SK-N-SH (cell line): ENCODE results near the gene MALAT1. TPM values are rescaled to one million over a fixed set of nuclear protein-coding genes. Genes with fewer than 3 reads are reported as not detected.

Experiments
- CTCF ChIA-PET: fragments of 300-600, 350-600 bp; formaldehyde crosslinking; extraction: SDS; loops from one replicate; lab custom pipeline; 2021; lab: Yijun Ruan, JAX
- POLR2A ChIA-PET: fragments of 350-600 bp; sonication (Branson Sonifier 250); formaldehyde crosslinking; extraction: SDS; loops from one replicate; lab custom pipeline; 2020; ENCODE audit warnings: antibody characterized with exemption, inconsistent platforms; lab: Yijun Ruan, JAX
- DNase-seq: peaks from one replicate; pipeline ENCODE4 v3.0.0; 2012
- H2AFZ ChIP-seq: fragments of 200-600 bp; sonication (generic); 2 replicates; pipeline ENCODE4 v1.8.1; 2016; ENCODE audit warnings: antibody characterized with exemption, mild to moderate bottlenecking, low read depth
- H3F3A ChIP-seq: fragments of 200-600 bp; sonication (generic); replicated peaks from 2 replicates; pipeline ENCODE3; 2016; ENCODE audit warnings: antibody characterized with exemption, mild to moderate bottlenecking; ENCODE audit not compliant: insufficient read depth
- H3K27ac ChIP-seq, 2 experiments: fragments of 200-500 bp in 1 of 2; fragments of 200-600 bp in 1 of 2; sonication (Bioruptor generic) in 1 of 2; sonication (generic), shearing (Covaris generic) in 1 of 2; 2 replicates each; pipeline versions ENCODE4 v1.5.1 to v1.6.1; 2014 to 2016; ENCODE audit warnings: low read depth in 2 of 2, inconsistent platforms in 1 of 2, low read length in 1 of 2, mild to moderate bottlenecking in 1 of 2, mixed read lengths in 1 of 2
- H3K27me3 ChIP-seq: fragments of 200-600 bp; sonication (generic), shearing (Covaris generic); 2 replicates; pipeline ENCODE4 v1.6.1; 2016; ENCODE audit warnings: mixed run types; ENCODE audit not compliant: insufficient read depth
- H3K36me3 ChIP-seq, 2 experiments: fragments of 200-500 bp in 1 of 2; fragments of 200-600 bp in 1 of 2; sonication (Bioruptor generic) in 1 of 2; sonication (generic) in 1 of 2; replicated peaks in 1 of 2; 2 replicates each; pipeline versions ENCODE3 to v1.5.1; 2014 to 2016; ENCODE audit warnings: low read length in 1 of 2, mild to moderate bottlenecking in 1 of 2; ENCODE audit not compliant: insufficient read depth in 2 of 2, control insufficient read depth in 1 of 2
- H3K4me1 ChIP-seq, 2 experiments: fragments of 200-500 bp in 1 of 2; fragments of 200-600 bp in 1 of 2; sonication (Bioruptor generic) in 1 of 2; sonication (generic), shearing (Covaris generic) in 1 of 2; 2 replicates each; pipeline versions ENCODE4 v1.5.1 to v1.6.1; 2014 to 2016; ENCODE audit warnings: low read depth in 1 of 2, low read length in 1 of 2, mixed run types in 1 of 2; ENCODE audit not compliant: insufficient read depth in 2 of 2, control insufficient read depth in 1 of 2
- H3K4me2 ChIP-seq: fragments of 200-600 bp; sonication (generic), shearing (Covaris generic); 2 replicates; pipeline ENCODE4 v1.6.1; 2017; ENCODE audit warnings: mixed run types
- H3K4me3 ChIP-seq, 2 experiments: fragments of 200-500 bp in 1 of 2; fragments of 200-600 bp in 1 of 2; sonication (Bioruptor generic) in 1 of 2; sonication (generic), shearing (Covaris generic) in 1 of 2; 2 replicates each; pipeline versions ENCODE4 v1.5.1 to v1.8.1; 2014 to 2016; ENCODE audit warnings: low read depth in 2 of 2, inconsistent platforms in 1 of 2, low read length in 1 of 2, mild to moderate bottlenecking in 1 of 2, mixed read lengths in 1 of 2, moderate library complexity in 1 of 2
- H3K79me2 ChIP-seq: fragments of 200-600 bp; sonication (generic); 2 replicates; pipeline ENCODE4 v1.8.1; 2017; ENCODE audit warnings: mild to moderate bottlenecking; ENCODE audit not compliant: insufficient read depth
- H3K9ac ChIP-seq: fragments of 200-600 bp; sonication (generic); 2 replicates; pipeline ENCODE4 v1.6.1; 2017; ENCODE audit warnings: mixed run types
- H3K9me2 ChIP-seq: fragments of 200-600 bp; sonication (generic); 2 replicates; pipeline ENCODE4 v1.6.1; 2017; ENCODE audit warnings: mixed run types
- H3K9me3 ChIP-seq: fragments of 200-600 bp; sonication (generic); 2 replicates; pipeline ENCODE4 v1.6.1; 2017; ENCODE audit warnings: mixed run types, mild to moderate bottlenecking, moderate library complexity
- H4K20me1 ChIP-seq: fragments of 200-600 bp; sonication (generic); 2 replicates; pipeline ENCODE4 v1.6.1; 2017; ENCODE audit warnings: mild to moderate bottlenecking, mixed run types; ENCODE audit not compliant: insufficient read depth
- CHD2 ChIP-seq: fragments of 150-350 bp; IDR thresholded peaks from 2 replicates; pipeline ENCODE4 v1.6.1; 2018; ENCODE audit warnings: low read length; ENCODE audit not compliant: partially characterized antibody
- ELF1 ChIP-seq: IDR thresholded peaks from 2 replicates; pipeline ENCODE4 v1.4.0; 2012
- EP300 ChIP-seq, 2 experiments: IDR thresholded peaks; 2 replicates each; pipeline versions ENCODE4 v1.4.0 to v1.6.1; 2012; ENCODE audit warnings: borderline replicate concordance in 1 of 2, low read depth in 1 of 2, low read length in 1 of 2
- EZH2phosphoT487 ChIP-seq: fragments of 200-600 bp; sonication (generic); IDR thresholded peaks from 2 replicates; pipeline ENCODE4 v1.6.1; 2017; ENCODE audit warnings: low read depth, mixed run types, mild to moderate bottlenecking, antibody characterized with exemption, moderate library complexity, borderline replicate concordance
- FOXJ3 ChIP-seq: sonication (generic); formaldehyde crosslinking; IDR thresholded peaks from 2 replicates; pipeline ENCODE4 v1.5.1; 2020; ENCODE audit warnings: mild to moderate bottlenecking, missing genetic modification reagents
- GABPA ChIP-seq: IDR thresholded peaks from 2 replicates; pipeline ENCODE4 v1.4.0; 2012; ENCODE audit warnings: low read depth, mild to moderate bottlenecking
- GATA2 ChIP-seq: sonication (generic); formaldehyde crosslinking; IDR thresholded peaks from 2 replicates; pipeline ENCODE4 v1.5.0; 2020; ENCODE audit warnings: mild to moderate bottlenecking, missing genetic modification reagents
- JUND ChIP-seq: IDR thresholded peaks from 2 replicates; pipeline ENCODE4 v1.4.0; 2012
- MEF2A ChIP-seq: IDR thresholded peaks from 2 replicates; pipeline ENCODE4 v1.4.0; 2012; ENCODE audit warnings: low read depth, borderline replicate concordance
- MXI1 ChIP-seq: IDR thresholded peaks from 2 replicates; pipeline ENCODE4 v1.6.1; 2012; ENCODE audit warnings: mild to moderate bottlenecking, low read depth, low read length, improper control_type of control experiment
- POLR2AphosphoS5 ChIP-seq: IDR thresholded peaks from 2 replicates; pipeline ENCODE4 v1.6.1; 2012; ENCODE audit warnings: low read depth, low read length
- RCOR1 ChIP-seq: fragments of 150-350 bp; IDR thresholded peaks from 2 replicates; pipeline ENCODE4 v1.6.1; 2017; ENCODE audit warnings: antibody characterized with exemption, low read length
- RFX5 ChIP-seq: IDR thresholded peaks from 2 replicates; pipeline ENCODE4 v1.6.1; 2012; ENCODE audit warnings: mild to moderate bottlenecking, improper control_type of control experiment, low read length
- SIN3A ChIP-seq: IDR thresholded peaks from 2 replicates; pipeline ENCODE4 v1.6.1; 2012; ENCODE audit warnings: low read depth, mild to moderate bottlenecking, low read length, moderate library complexity, borderline replicate concordance
- SMC3 ChIP-seq: IDR thresholded peaks from 2 replicates; pipeline ENCODE4 v1.6.1; 2012; ENCODE audit warnings: low read depth, low read length, improper control_type of control experiment
- TAF1 ChIP-seq: IDR thresholded peaks from 2 replicates; pipeline ENCODE4 v1.6.1; 2012; ENCODE audit warnings: low read depth, mild to moderate bottlenecking, low read length, moderate library complexity, borderline replicate concordance
- TEAD4 ChIP-seq: IDR thresholded peaks from 2 replicates; pipeline ENCODE4 v1.4.0; 2012; ENCODE audit warnings: mild to moderate bottlenecking, borderline replicate concordance; ENCODE audit not compliant: insufficient read depth
- YY1 ChIP-seq: IDR thresholded peaks from 2 replicates; pipeline ENCODE4 v1.4.0; 2012; ENCODE audit warnings: low read depth, mild to moderate bottlenecking
- WGBS: methylation state at CpG from one replicate; pipeline ENCODE4 v1.1.6; 2017; ENCODE audit warnings: low lambda C conversion rate; 5-methylcytosine and 5-hydroxymethylcytosine counted together
- polyA plus RNA-seq, 3 experiments: library from polyadenylated mRNA; depleted of rRNA; stranded (reverse); fragments of >200 nt; gene quantifications; 2 replicates each; pipeline ENCODE4 v1.2.3, GENCODE V29; 2012
- TF ChIP-seq, protein P1 (sequence below): IDR thresholded peaks from 2 replicates; pipeline ENCODE4; 2012
- TF ChIP-seq, protein P2 (sequence below): IDR thresholded peaks from 2 replicates; pipeline ENCODE4 v1.4.0; 2012; ENCODE audit warnings: low read depth
- TF ChIP-seq, protein P3 (sequence below): IDR thresholded peaks from 2 replicates; pipeline ENCODE4 v1.4.0; 2012; ENCODE audit warnings: low read depth, borderline replicate concordance
- TF ChIP-seq, protein P4 (sequence below): IDR thresholded peaks from 2 replicates; pipeline ENCODE4 v1.6.1; 2012; ENCODE audit warnings: mild to moderate bottlenecking, low read depth, low read length, moderate library complexity

MALAT1 gene
- polyA plus RNA-seq, 1 of the 3 experiments (the other 2 are of a cell fraction): 285 TPM

DNA sequence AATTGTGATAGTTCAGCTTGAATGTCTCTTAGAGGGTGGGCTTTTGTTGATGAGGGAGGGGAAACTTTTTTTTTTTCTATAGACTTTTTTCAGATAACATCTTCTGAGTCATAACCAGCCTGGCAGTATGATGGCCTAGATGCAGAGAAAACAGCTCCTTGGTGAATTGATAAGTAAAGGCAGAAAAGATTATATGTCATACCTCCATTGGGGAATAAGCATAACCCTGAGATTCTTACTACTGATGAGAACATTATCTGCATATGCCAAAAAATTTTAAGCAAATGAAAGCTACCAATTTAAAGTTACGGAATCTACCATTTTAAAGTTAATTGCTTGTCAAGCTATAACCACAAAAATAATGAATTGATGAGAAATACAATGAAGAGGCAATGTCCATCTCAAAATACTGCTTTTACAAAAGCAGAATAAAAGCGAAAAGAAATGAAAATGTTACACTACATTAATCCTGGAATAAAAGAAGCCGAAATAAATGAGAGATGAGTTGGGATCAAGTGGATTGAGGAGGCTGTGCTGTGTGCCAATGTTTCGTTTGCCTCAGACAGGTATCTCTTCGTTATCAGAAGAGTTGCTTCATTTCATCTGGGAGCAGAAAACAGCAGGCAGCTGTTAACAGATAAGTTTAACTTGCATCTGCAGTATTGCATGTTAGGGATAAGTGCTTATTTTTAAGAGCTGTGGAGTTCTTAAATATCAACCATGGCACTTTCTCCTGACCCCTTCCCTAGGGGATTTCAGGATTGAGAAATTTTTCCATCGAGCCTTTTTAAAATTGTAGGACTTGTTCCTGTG lies 3.9 kb downstream of the MALAT1 start:
- Histone ChIP-seq H3K27ac (peak overlapping the region; percentile 56 to 99), H3K9me2 (no peaks in the 10 kb centered on the region), H3K4me1 (peaks cover 0 to 22% of the 10 kb centered on the region in 2 experiments; a peak in 2 of 4 replicates), H3K4me3 (peak overlapping the region; percentile 84 to 87), H3F3A (peaks cover 88% of the 10 kb centered on the region), H3K36me3 (peaks cover 66 to 77% of the 10 kb centered on the region in 2 experiments), H2AFZ (no peak overlapping the region), H4K20me1 (peaks cover 88% of the 10 kb centered on the region), H3K27me3 (no peaks in the 10 kb centered on the region), H3K9me3 (no peaks in the 10 kb centered on the region), H3K9ac (peak overlapping the region; percentile 100), H3K79me2 (peaks cover 98% of the 10 kb centered on the region), H3K4me2 (peak overlapping the region; percentile 87)
- CTCF ChIA-PET: interaction anchor here (0.8 to 1.9 kb wide), 17 partner anchors 8 to 188 kb away, joined by 3 to 12 read pairs (median 4); partner anchors contain the start of genes DPF2 and ZNRD2
- TF ChIP-seq RCOR1: no peak
- TF ChIP-seq, protein P1, sequence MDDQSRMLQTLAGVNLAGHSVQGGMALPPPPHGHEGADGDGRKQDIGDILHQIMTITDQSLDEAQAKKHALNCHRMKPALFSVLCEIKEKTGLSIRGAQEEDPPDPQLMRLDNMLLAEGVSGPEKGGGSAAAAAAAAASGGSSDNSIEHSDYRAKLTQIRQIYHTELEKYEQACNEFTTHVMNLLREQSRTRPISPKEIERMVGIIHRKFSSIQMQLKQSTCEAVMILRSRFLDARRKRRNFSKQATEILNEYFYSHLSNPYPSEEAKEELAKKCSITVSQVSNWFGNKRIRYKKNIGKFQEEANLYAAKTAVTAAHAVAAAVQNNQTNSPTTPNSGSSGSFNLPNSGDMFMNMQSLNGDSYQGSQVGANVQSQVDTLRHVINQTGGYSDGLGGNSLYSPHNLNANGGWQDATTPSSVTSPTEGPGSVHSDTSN: no peak
- TF ChIP-seq MXI1: peak; percentile 53; the same call in 1 of the 2 replicates
- no peak for TF ChIP-seq SMC3
- no peak for TF ChIP-seq ELF1
- TF ChIP-seq, protein P2, sequence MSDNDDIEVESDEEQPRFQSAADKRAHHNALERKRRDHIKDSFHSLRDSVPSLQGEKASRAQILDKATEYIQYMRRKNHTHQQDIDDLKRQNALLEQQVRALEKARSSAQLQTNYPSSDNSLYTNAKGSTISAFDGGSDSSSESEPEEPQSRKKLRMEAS: 0 out of 2 replicates have a peak, but pooled peaks have one; percentile 36
- peak; percentile 19; the same call in 1 of the 2 replicates for TF ChIP-seq TAF1
- no peak for TF ChIP-seq FOXJ3 (CRISPR knock-in tag)
- no peak for TF ChIP-seq GABPA
- TF ChIP-seq GATA2 (CRISPR knock-in tag): no peak
- peak; percentile 86; the same call in 1 of the 2 replicates for TF ChIP-seq SIN3A
- TF ChIP-seq POLR2AphosphoS5: peak; percentile 85
- TF ChIP-seq, protein P3, sequence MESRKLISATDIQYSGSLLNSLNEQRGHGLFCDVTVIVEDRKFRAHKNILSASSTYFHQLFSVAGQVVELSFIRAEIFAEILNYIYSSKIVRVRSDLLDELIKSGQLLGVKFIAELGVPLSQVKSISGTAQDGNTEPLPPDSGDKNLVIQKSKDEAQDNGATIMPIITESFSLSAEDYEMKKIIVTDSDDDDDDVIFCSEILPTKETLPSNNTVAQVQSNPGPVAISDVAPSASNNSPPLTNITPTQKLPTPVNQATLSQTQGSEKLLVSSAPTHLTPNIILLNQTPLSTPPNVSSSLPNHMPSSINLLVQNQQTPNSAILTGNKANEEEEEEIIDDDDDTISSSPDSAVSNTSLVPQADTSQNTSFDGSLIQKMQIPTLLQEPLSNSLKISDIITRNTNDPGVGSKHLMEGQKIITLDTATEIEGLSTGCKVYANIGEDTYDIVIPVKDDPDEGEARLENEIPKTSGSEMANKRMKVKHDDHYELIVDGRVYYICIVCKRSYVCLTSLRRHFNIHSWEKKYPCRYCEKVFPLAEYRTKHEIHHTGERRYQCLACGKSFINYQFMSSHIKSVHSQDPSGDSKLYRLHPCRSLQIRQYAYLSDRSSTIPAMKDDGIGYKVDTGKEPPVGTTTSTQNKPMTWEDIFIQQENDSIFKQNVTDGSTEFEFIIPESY: 0 out of 2 replicates have a peak, but pooled peaks have one; percentile 29
- TF ChIP-seq RFX5: no peak
- no peak; the same call in 1 of the 2 replicates for TF ChIP-seq JUND
- peak; percentile 29; the same call in 1 of the 2 replicates for TF ChIP-seq MEF2A
- TF ChIP-seq, protein P4, sequence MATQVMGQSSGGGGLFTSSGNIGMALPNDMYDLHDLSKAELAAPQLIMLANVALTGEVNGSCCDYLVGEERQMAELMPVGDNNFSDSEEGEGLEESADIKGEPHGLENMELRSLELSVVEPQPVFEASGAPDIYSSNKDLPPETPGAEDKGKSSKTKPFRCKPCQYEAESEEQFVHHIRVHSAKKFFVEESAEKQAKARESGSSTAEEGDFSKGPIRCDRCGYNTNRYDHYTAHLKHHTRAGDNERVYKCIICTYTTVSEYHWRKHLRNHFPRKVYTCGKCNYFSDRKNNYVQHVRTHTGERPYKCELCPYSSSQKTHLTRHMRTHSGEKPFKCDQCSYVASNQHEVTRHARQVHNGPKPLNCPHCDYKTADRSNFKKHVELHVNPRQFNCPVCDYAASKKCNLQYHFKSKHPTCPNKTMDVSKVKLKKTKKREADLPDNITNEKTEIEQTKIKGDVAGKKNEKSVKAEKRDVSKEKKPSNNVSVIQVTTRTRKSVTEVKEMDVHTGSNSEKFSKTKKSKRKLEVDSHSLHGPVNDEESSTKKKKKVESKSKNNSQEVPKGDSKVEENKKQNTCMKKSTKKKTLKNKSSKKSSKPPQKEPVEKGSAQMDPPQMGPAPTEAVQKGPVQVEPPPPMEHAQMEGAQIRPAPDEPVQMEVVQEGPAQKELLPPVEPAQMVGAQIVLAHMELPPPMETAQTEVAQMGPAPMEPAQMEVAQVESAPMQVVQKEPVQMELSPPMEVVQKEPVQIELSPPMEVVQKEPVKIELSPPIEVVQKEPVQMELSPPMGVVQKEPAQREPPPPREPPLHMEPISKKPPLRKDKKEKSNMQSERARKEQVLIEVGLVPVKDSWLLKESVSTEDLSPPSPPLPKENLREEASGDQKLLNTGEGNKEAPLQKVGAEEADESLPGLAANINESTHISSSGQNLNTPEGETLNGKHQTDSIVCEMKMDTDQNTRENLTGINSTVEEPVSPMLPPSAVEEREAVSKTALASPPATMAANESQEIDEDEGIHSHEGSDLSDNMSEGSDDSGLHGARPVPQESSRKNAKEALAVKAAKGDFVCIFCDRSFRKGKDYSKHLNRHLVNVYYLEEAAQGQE: peak; percentile 40
- TF ChIP-seq EP300 (IDR thresholded peaks at IDR 0.05; ENCODE audit: borderline replicate concordance in 1 of 2, low read depth in 1 of 2, low read length in 1 of 2): no peak
- TF ChIP-seq YY1: no peak
- peak; percentile 10; the same call in 1 of the 2 replicates for TF ChIP-seq TEAD4
- no peak for TF ChIP-seq CHD2
- TF ChIP-seq EZH2phosphoT487: no peak
- no peak for DNase-seq
- WGBS: under 1% methylated on average over 6 of the region's 6 CpGs
- POLR2A ChIA-PET: interaction anchor here (0.5 to 26.8 kb wide), 9 partner anchors 9 to 1236 kb away, joined by 3 to 1027 read pairs (median 4); partner anchors contain the start of gene NEAT1
